PFSK-1 (cell line): ENCODE measurements around the gene NCLN.

Experiments
- POLR2AphosphoS5 ChIP-seq: IDR thresholded peaks from 2 replicates; pipeline ENCODE4 v1.6.1; 2012; ENCODE audit warnings: low read depth, mild to moderate bottlenecking, control low read depth, low read length, moderate library complexity
- TAF1 ChIP-seq: IDR thresholded peaks from 2 replicates; pipeline ENCODE4 v1.6.1; 2012; ENCODE audit warnings: low read length, control low read depth, borderline replicate concordance; ENCODE audit not compliant: insufficient read depth
- TF ChIP-seq, protein P1 (sequence below), 2 experiments: IDR thresholded peaks; 2 replicates each; pipeline versions ENCODE4 v1.6.1 to v1.8.0; 2011 to 2012; ENCODE audit warnings: low read depth in 2 of 2, low read length in 2 of 2, control low read depth in 1 of 2, inconsistent platforms in 1 of 2, mild to moderate bottlenecking in 1 of 2, moderate library complexity in 1 of 2; ENCODE audit not compliant: insufficient read depth in 1 of 2

DNA sequence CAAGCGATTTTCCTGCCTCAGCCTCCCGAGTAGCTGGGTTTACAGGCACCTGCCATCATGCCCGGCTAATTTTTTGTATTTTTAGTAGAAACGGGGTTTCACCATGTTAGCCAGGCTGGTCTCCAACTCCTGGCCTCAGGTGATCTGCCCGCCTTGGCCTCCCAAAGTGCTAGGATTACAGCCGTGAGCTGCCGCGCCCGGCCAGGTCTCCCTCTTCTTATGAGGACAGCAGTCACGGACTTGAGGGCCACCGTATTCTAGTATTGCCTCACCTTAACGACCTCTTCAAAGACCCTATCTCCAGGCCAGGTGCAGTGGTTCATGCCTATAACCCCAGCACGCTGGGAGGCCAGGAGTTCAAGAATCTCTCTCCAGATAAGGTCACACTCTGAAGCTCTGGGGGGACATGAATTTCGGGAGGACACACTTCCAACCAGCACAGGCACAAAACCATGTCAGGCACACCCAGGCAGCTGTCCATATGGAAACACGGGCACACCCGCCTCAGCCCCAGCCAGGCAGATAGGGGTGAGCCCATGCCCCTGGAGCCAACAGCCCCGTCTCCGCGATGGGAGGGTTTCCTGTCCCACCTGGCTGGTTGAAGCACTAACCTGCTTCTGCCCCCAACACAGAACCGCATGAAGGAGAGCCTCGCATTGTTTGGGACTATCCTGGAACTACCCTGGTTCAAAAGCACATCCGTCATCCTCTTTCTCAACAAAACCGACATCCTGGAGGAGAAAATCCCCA is 28.5 kb upstream of the NCLN start:
- TF ChIP-seq POLR2AphosphoS5 (no peak), TAF1 (no peak)
- TF ChIP-seq, protein P1, sequence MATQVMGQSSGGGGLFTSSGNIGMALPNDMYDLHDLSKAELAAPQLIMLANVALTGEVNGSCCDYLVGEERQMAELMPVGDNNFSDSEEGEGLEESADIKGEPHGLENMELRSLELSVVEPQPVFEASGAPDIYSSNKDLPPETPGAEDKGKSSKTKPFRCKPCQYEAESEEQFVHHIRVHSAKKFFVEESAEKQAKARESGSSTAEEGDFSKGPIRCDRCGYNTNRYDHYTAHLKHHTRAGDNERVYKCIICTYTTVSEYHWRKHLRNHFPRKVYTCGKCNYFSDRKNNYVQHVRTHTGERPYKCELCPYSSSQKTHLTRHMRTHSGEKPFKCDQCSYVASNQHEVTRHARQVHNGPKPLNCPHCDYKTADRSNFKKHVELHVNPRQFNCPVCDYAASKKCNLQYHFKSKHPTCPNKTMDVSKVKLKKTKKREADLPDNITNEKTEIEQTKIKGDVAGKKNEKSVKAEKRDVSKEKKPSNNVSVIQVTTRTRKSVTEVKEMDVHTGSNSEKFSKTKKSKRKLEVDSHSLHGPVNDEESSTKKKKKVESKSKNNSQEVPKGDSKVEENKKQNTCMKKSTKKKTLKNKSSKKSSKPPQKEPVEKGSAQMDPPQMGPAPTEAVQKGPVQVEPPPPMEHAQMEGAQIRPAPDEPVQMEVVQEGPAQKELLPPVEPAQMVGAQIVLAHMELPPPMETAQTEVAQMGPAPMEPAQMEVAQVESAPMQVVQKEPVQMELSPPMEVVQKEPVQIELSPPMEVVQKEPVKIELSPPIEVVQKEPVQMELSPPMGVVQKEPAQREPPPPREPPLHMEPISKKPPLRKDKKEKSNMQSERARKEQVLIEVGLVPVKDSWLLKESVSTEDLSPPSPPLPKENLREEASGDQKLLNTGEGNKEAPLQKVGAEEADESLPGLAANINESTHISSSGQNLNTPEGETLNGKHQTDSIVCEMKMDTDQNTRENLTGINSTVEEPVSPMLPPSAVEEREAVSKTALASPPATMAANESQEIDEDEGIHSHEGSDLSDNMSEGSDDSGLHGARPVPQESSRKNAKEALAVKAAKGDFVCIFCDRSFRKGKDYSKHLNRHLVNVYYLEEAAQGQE (IDR thresholded peaks at IDR 0.05; ENCODE audit: insufficient read depth in 1 of 2, low read depth in 2 of 2, low read length in 2 of 2), result no peak
